Ishikawa (cell line): Measurements from ENCODE around the gene TLE4.

Source experiments
- CEBPB ChIP-seq: IDR thresholded peaks from 2 replicates; pipeline ENCODE4 v1.6.1; 2012
- CREB1 ChIP-seq: IDR thresholded peaks from 2 replicates; pipeline ENCODE4 v1.6.1; 2012; ENCODE audit warnings: low read depth
- EGR1 ChIP-seq: IDR thresholded peaks from 2 replicates; pipeline ENCODE4 v1.6.1; 2012
- EP300 ChIP-seq: IDR thresholded peaks from 2 replicates; pipeline ENCODE4 v1.6.1; 2012; ENCODE audit warnings: borderline replicate concordance
- FOXM1 ChIP-seq: IDR thresholded peaks from 2 replicates; pipeline ENCODE4 v1.6.1; 2012; ENCODE audit warnings: low read depth, borderline replicate concordance
- NFIC ChIP-seq: IDR thresholded peaks from 2 replicates; pipeline ENCODE4 v1.6.1; 2012
- RAD21 ChIP-seq: IDR thresholded peaks from 2 replicates; pipeline ENCODE4 v1.6.1; 2012; ENCODE audit warnings: low read depth
- TAF1 ChIP-seq: IDR thresholded peaks from 2 replicates; pipeline ENCODE4 v1.6.1; 2012; ENCODE audit warnings: low read depth, mild to moderate bottlenecking
- TCF12 ChIP-seq: IDR thresholded peaks from 2 replicates; pipeline ENCODE4 v1.6.1; 2012; ENCODE audit warnings: low read depth
- TEAD4 ChIP-seq: IDR thresholded peaks from 2 replicates; pipeline ENCODE4 v1.6.1; 2012
- YY1 ChIP-seq: IDR thresholded peaks from 2 replicates; pipeline ENCODE4 v1.6.1; 2012; ENCODE audit warnings: low read depth
- ZBTB7A ChIP-seq: IDR thresholded peaks from 2 replicates; pipeline ENCODE4 v1.6.1; 2012; ENCODE audit warnings: low read depth
- TF ChIP-seq, protein P1 (sequence below): IDR thresholded peaks from 2 replicates; pipeline ENCODE4 v1.6.1; 2012
- TF ChIP-seq, protein P2 (sequence below): IDR thresholded peaks from 2 replicates; pipeline ENCODE4 v1.6.1; 2012
- TF ChIP-seq, protein P3 (sequence below): IDR thresholded peaks from 2 replicates; pipeline ENCODE4 v1.6.1; 2012; ENCODE audit warnings: low read depth, mild to moderate bottlenecking

The TLE4 gene

DNA sequence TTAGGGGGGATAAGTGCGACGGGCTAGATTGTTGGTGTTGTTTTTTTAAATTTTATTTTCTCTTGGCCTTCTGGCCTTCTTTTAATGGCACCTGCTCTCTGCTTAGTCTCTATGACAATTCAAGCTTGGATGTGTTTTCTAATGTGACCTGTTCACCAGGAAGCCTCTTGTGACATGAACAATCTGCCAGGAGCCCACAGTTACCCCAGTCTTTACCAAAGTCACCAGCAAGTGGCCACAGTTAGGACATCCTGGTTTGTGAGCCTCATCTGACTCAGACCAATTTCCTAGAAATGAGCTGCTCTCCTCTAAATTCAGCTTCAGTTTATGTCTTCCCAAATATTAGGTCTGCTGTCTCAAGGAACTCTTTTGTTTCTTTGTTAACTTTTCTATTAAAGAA, 135.8 kb downstream of the TLE4 start:
- no peak for TF ChIP-seq EGR1
- TF ChIP-seq FOXM1: no peak
- TF ChIP-seq NFIC: no peak

DNA sequence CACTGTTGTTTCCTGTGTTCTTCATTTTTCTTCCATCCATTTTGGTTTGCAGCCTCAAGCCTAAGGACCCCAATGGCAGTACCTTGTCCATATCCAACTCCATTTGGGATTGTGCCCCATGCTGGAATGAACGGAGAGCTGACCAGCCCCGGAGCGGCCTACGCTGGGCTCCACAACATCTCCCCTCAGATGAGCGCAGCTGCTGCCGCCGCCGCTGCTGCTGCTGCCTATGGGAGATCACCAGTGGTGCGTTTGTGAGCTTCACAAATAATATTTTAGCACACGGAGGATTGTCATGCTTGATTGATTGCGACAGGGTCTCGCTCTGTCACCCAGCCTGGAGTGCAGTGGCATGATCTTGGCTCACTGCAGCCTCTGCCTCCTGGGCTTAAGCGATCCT, 136.8 kb downstream of the TLE4 start:
- TF ChIP-seq FOXM1 (no peak), EGR1 (no peak), RAD21 (no peak), TCF12 (no peak), EP300 (no peak), CREB1 (no peak), CEBPB (no peak)
- TF ChIP-seq, protein P1, sequence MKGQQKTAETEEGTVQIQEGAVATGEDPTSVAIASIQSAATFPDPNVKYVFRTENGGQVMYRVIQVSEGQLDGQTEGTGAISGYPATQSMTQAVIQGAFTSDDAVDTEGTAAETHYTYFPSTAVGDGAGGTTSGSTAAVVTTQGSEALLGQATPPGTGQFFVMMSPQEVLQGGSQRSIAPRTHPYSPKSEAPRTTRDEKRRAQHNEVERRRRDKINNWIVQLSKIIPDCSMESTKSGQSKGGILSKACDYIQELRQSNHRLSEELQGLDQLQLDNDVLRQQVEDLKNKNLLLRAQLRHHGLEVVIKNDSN: no peak
- TF ChIP-seq, protein P2, sequence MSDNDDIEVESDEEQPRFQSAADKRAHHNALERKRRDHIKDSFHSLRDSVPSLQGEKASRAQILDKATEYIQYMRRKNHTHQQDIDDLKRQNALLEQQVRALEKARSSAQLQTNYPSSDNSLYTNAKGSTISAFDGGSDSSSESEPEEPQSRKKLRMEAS: no peak

DNA sequence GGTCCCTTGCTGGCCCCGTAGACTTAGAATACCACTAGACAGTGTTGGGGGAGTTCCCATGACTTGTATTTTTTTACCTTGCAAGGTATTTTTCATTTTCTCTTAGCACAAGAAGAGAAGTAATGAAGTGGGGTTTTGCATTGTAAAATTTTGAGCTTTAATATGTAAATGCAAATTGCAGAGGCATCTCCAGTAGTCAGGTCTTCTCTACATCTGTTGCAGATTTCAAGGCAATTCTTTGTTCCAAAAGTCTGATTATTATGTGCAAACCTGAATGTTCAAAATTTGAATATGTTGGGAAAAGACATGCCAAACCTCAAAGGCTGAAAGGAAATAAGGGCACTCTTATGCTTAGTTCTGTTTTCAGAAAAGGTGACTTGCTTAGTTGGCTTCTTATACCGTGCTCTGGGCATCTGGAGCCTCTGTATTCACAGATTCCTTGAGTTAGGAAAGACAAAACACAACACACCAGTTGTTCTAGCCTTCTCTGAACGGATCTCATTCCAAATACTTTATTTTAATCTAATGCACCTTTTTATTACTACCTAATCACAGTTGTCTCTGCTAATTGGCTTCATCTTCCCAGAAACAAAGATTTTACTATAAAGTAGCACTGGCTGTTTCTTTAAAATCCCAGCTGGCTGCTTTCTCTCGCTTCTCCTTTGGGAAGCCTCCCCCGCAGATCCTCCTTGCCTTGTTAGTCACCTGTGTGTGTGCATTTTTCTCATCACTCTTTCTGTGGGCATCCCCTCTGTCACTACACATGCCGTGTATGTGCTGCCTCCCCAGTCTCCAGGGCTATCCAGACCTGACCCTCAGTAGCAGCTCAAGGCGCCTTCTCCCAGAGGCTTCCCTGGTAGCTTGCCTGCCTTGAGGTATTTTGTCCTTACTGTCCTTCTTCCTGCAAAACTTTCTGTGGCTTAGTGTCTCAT, 138.2 kb downstream of the TLE4 start:
- TF ChIP-seq RAD21 (no peak), YY1 (no peak), ZBTB7A (no peak), TCF12 (no peak), FOXM1 (no peak), TAF1 (no peak), EP300 (no peak), CEBPB (no peak)

GRCh38 chr9:79711874-79712273, 140.1 kb downstream of the TLE4 start:
- TF ChIP-seq EP300 (no peak), TEAD4 (no peak), TCF12 (no peak), NFIC (no peak), FOXM1 (no peak), CREB1 (no peak), ZBTB7A (no peak), TAF1 (no peak), CEBPB (no peak), EGR1 (no peak), YY1 (no peak), RAD21 (no peak)
- TF ChIP-seq, protein P1: no peak
- TF ChIP-seq, protein P3, sequence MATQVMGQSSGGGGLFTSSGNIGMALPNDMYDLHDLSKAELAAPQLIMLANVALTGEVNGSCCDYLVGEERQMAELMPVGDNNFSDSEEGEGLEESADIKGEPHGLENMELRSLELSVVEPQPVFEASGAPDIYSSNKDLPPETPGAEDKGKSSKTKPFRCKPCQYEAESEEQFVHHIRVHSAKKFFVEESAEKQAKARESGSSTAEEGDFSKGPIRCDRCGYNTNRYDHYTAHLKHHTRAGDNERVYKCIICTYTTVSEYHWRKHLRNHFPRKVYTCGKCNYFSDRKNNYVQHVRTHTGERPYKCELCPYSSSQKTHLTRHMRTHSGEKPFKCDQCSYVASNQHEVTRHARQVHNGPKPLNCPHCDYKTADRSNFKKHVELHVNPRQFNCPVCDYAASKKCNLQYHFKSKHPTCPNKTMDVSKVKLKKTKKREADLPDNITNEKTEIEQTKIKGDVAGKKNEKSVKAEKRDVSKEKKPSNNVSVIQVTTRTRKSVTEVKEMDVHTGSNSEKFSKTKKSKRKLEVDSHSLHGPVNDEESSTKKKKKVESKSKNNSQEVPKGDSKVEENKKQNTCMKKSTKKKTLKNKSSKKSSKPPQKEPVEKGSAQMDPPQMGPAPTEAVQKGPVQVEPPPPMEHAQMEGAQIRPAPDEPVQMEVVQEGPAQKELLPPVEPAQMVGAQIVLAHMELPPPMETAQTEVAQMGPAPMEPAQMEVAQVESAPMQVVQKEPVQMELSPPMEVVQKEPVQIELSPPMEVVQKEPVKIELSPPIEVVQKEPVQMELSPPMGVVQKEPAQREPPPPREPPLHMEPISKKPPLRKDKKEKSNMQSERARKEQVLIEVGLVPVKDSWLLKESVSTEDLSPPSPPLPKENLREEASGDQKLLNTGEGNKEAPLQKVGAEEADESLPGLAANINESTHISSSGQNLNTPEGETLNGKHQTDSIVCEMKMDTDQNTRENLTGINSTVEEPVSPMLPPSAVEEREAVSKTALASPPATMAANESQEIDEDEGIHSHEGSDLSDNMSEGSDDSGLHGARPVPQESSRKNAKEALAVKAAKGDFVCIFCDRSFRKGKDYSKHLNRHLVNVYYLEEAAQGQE: no peak
- TF ChIP-seq, protein P2: no peak

DNA sequence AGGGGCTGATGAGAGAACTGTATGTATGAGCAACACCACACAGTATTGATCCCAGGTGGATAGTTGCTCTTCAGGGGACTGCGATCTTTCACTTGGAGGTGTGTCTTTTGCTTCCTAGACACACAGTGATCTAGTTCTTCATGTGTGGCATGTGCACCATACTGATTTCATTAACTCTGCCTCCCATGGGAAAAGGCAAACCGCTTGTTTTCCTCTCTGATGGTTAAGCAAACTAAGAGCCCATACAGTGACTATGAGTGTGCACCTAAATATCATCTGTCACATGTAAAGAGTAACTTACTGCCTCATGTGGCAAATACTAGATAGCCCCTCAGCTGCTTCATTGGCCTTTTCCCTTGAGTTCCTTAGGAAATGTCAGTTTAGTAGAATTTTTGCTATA, 147.3 kb downstream of the TLE4 start:
- TF ChIP-seq ZBTB7A (no peak), YY1 (no peak), TAF1 (no peak), NFIC (no peak), EP300 (no peak), TCF12 (no peak), RAD21 (no peak), EGR1 (no peak), CREB1 (no peak), TEAD4 (no peak)
- TF ChIP-seq, protein P3: no peak
- TF ChIP-seq, protein P2: no peak
- TF ChIP-seq, protein P1: no peak
